MM.1S (cell line): ENCODE results near the gene SPAG16.

ENCODE experiments used
- DNase-seq: peaks from one replicate; pipeline ENCODE4 v3.0.0-alpha.2; 2015
- H2AFZ ChIP-seq: fragments of 300-600 bp; sonication (generic); 2 replicates; pipeline ENCODE4 v1.6.0; 2016; ENCODE audit warnings: antibody characterized with exemption, low read length
- H3F3A ChIP-seq: fragments of 300-600 bp; sonication (generic); 2 replicates; pipeline ENCODE4 v1.6.1; 2016; ENCODE audit warnings: mild to moderate bottlenecking, antibody characterized with exemption, low read length, moderate library complexity, mixed read lengths; ENCODE audit not compliant: insufficient read depth
- H3K27ac ChIP-seq: fragments of 300-600 bp; sonication (generic); 2 replicates; pipeline ENCODE4 v1.5.1; 2016; ENCODE audit warnings: mild to moderate bottlenecking, low read length
- H3K27me3 ChIP-seq: fragments of 300-600 bp; sonication (generic); replicated peaks from 2 replicates; pipeline ENCODE4 v1.6.0; 2016; ENCODE audit warnings: low read length; ENCODE audit not compliant: insufficient read depth
- H3K36me3 ChIP-seq: fragments of 300-600 bp; sonication (generic); replicated peaks from 2 replicates; pipeline ENCODE4 v1.6.1; 2016; ENCODE audit warnings: mild to moderate bottlenecking, low read length, mixed read lengths; ENCODE audit not compliant: insufficient read depth
- H3K4me1 ChIP-seq: fragments of 300-600 bp; sonication (generic); 2 replicates; pipeline ENCODE4 v1.6.1; 2016; ENCODE audit warnings: low read length, mixed read lengths
- H3K4me2 ChIP-seq: fragments of 300-600 bp; sonication (generic); 2 replicates; pipeline ENCODE4 v1.6.0; 2016; ENCODE audit warnings: low read depth, low read length
- H3K4me3 ChIP-seq: fragments of 300-600 bp; sonication (generic); 2 replicates; pipeline ENCODE4 v1.5.1; 2016; ENCODE audit warnings: low read length, mixed read lengths
- H3K79me2 ChIP-seq: fragments of 300-600 bp; sonication (generic); 2 replicates; pipeline ENCODE4 v1.6.1; 2016; ENCODE audit warnings: mixed run types, low read length, mixed read lengths
- H3K9ac ChIP-seq: fragments of 300-600 bp; sonication (generic); 2 replicates; pipeline ENCODE4 v1.6.1; 2016; ENCODE audit warnings: low read length, mixed read lengths
- H3K9me2 ChIP-seq: fragments of 300-600 bp; sonication (generic); replicated peaks from 2 replicates; pipeline ENCODE4 v1.6.1; 2016; ENCODE audit warnings: mild to moderate bottlenecking, low read length, mixed read lengths; ENCODE audit not compliant: insufficient read depth
- H3K9me3 ChIP-seq: fragments of 300-600 bp; sonication (generic); replicated peaks from 2 replicates; pipeline ENCODE4 v1.6.1; 2016; ENCODE audit warnings: mild to moderate bottlenecking, low read length, mixed read lengths; ENCODE audit not compliant: insufficient read depth
- H4K20me1 ChIP-seq: fragments of 300-600 bp; sonication (generic); 2 replicates; pipeline ENCODE4 v1.6.1; 2016; ENCODE audit warnings: mild to moderate bottlenecking, low read length, moderate library complexity, mixed read lengths; ENCODE audit not compliant: insufficient read depth
- EZH2 ChIP-seq: fragments of 300-600 bp; sonication (generic); optimal IDR thresholded peaks from 2 replicates; pipeline ENCODE3; 2017; ENCODE audit warnings: low read depth, mild to moderate bottlenecking, antibody characterized with exemption, low read length, mixed read lengths
- EZH2phosphoT487 ChIP-seq: fragments of 300-600 bp; sonication (generic); IDR thresholded peaks from 2 replicates; pipeline ENCODE4 v1.6.1; 2018; ENCODE audit warnings: antibody characterized with exemption, low read length
- TF ChIP-seq, protein P1 (sequence below): fragments of 300-600 bp; sonication (generic); IDR thresholded peaks from 2 replicates; pipeline ENCODE4 v1.5.1; 2016; ENCODE audit warnings: antibody characterized with exemption, low read length, mixed read lengths

Gene SPAG16

DNA sequence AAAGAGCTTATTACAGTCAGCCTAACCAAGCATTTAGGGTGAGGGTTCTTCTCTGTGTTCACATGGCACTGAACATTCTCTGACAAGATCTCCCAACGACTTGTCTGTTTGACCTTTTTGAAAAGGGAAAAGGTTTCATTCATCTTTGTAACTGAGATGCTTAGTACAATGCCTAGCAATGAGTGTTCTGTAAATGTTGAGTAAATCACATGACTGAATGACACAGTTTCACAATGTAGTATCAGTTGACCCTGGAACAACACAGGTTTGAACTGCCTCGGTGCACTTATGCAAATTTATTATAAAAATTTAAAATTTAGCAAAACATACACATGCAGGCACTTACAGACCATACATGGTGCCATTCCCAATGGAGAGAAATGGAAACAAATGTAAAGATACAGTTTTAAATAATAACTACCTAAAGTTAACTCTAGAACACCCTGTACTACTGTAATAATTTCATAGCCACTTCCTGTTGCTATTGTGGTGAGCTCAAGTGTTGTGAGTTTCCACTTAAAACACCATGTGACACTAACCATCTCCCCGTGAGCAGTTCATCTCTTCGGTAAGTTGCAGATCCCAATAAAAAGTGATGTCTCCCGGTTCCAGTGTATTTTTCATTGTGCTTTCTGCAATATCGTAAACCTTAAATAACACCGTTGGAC is 1092.5 kb downstream of the SPAG16 start:
- H3K27me3 ChIP-seq = no peaks in the 10 kb centered on the region
- no peak overlapping the region for H3K4me3 ChIP-seq
- DNase-seq = peak; percentile 16
- TF ChIP-seq, protein P1, sequence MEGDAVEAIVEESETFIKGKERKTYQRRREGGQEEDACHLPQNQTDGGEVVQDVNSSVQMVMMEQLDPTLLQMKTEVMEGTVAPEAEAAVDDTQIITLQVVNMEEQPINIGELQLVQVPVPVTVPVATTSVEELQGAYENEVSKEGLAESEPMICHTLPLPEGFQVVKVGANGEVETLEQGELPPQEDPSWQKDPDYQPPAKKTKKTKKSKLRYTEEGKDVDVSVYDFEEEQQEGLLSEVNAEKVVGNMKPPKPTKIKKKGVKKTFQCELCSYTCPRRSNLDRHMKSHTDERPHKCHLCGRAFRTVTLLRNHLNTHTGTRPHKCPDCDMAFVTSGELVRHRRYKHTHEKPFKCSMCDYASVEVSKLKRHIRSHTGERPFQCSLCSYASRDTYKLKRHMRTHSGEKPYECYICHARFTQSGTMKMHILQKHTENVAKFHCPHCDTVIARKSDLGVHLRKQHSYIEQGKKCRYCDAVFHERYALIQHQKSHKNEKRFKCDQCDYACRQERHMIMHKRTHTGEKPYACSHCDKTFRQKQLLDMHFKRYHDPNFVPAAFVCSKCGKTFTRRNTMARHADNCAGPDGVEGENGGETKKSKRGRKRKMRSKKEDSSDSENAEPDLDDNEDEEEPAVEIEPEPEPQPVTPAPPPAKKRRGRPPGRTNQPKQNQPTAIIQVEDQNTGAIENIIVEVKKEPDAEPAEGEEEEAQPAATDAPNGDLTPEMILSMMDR = no peak
- TF ChIP-seq EZH2 (no peak), EZH2phosphoT487 (no peak)
- H3K4me2 ChIP-seq = no peak overlapping the region
- H3K79me2 ChIP-seq = no peaks in the 10 kb centered on the region
- no peaks in the 10 kb centered on the region for H3F3A ChIP-seq
- no peaks in the 10 kb centered on the region for H3K9me3 ChIP-seq
- H4K20me1 ChIP-seq = no peaks in the 10 kb centered on the region
- no peak overlapping the region for H2AFZ ChIP-seq
- no peak overlapping the region for H3K9ac ChIP-seq
- H3K4me1 ChIP-seq = no peaks in the 10 kb centered on the region
- no peaks in the 10 kb centered on the region for H3K36me3 ChIP-seq
- H3K27ac ChIP-seq = no peak overlapping the region
- H3K9me2 ChIP-seq = no peaks in the 10 kb centered on the region

DNA sequence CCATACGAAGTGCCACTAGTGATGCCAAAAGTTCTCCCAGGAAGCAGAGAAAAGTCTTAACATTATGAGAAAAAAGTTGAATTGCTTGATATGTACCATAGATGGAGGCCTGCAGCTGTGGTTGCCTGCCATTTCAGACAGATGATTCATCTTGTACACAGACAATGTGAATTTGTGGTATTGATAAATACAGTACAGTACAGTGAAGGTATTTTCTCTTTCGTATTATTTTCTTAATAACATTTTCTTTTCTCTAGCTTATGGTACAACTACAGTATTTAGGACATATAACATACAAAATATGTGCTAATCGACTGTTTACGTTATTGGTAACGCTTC is 1093.0 kb downstream of the SPAG16 start:
- no peak overlapping the region for H3K27ac ChIP-seq
- no peaks in the 10 kb centered on the region for H3K79me2 ChIP-seq
- no peaks in the 10 kb centered on the region for H3K4me1 ChIP-seq
- DNase-seq = no peak
- no peak overlapping the region for H2AFZ ChIP-seq
- TF ChIP-seq EZH2 (no peak), EZH2phosphoT487 (no peak)
- TF ChIP-seq, protein P1 = no peak
- no peak overlapping the region for H3K4me3 ChIP-seq
- no peaks in the 10 kb centered on the region for H3K9me3 ChIP-seq
- H3K9me2 ChIP-seq = no peaks in the 10 kb centered on the region
- no peak overlapping the region for H3K4me2 ChIP-seq
- no peaks in the 10 kb centered on the region for H3K36me3 ChIP-seq
- no peaks in the 10 kb centered on the region for H3K27me3 ChIP-seq
- no peaks in the 10 kb centered on the region for H3F3A ChIP-seq
- H3K9ac ChIP-seq = no peak overlapping the region
- H4K20me1 ChIP-seq = no peaks in the 10 kb centered on the region

DNA sequence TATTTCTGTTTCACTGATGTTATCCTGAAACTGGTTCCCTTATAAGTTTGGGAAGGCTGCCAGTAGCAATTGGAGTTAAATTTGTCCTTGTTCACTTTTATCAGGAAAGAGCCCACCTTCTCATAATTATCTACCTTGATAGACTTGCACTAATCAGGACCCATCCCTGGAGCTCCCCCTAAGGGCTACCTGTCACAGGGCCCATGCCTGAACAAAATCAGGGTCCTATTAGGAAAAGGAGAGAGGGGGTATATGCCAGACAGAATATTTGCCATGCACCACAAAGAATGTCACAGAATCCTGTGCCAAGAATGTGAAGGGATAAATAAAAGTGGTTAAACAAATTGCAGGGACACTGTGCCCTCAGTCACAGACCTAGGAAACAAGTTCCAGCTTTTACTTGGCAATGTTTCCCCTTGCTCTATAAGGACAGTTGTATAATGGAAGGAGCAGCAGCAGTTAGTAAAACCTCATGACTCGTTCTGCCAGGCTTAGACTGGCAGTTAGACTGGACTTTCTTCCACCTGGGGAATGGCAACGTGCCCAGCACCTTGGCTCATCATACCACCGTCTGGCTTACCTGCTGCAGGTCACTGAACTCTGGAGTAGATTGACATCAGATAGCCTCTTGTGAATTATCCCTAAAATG is 1094.3 kb downstream of the SPAG16 start:
- Histone ChIP-seq H3K27me3 (no peaks in the 10 kb centered on the region), H3K4me3 (no peak overlapping the region), H3K9me2 (no peaks in the 10 kb centered on the region), H3K27ac (no peak overlapping the region), H3K79me2 (no peaks in the 10 kb centered on the region), H3K36me3 (no peaks in the 10 kb centered on the region), H2AFZ (no peak overlapping the region), H3K9me3 (no peaks in the 10 kb centered on the region), H3K4me1 (no peaks in the 10 kb centered on the region), H3K4me2 (no peak overlapping the region), H4K20me1 (no peaks in the 10 kb centered on the region), H3F3A (no peaks in the 10 kb centered on the region), H3K9ac (no peak overlapping the region)
- TF ChIP-seq, protein P1 = no peak
- no peak for TF ChIP-seq EZH2phosphoT487
- no peak for TF ChIP-seq EZH2
- DNase-seq = no peak
